HG02938 (cell line): ENCODE measurements around the gene POLR2L.

Experiments
- ATAC-seq: cut with Tn5 transposase; IDR thresholded peaks from one replicate; pipeline ENCODE4 v1.9.1; 2021; ENCODE audit warnings: mild to moderate bottlenecking, moderate library complexity; ENCODE audit not compliant: unreplicated experiment

POLR2L gene

GRCh38 chr11:842370-843002 is at the start of gene POLR2L, which contains the start of gene TSPAN4:
POLR2L (minus strand) TSS chr11:842529; CDS start chr11:842508, 21 bp downstream.
TSPAN4 (plus strand) TSS chr11:842852; CDS start chr11:850305, 7,453 bp downstream.
- peak; percentile 60 for ATAC-seq

DNA sequence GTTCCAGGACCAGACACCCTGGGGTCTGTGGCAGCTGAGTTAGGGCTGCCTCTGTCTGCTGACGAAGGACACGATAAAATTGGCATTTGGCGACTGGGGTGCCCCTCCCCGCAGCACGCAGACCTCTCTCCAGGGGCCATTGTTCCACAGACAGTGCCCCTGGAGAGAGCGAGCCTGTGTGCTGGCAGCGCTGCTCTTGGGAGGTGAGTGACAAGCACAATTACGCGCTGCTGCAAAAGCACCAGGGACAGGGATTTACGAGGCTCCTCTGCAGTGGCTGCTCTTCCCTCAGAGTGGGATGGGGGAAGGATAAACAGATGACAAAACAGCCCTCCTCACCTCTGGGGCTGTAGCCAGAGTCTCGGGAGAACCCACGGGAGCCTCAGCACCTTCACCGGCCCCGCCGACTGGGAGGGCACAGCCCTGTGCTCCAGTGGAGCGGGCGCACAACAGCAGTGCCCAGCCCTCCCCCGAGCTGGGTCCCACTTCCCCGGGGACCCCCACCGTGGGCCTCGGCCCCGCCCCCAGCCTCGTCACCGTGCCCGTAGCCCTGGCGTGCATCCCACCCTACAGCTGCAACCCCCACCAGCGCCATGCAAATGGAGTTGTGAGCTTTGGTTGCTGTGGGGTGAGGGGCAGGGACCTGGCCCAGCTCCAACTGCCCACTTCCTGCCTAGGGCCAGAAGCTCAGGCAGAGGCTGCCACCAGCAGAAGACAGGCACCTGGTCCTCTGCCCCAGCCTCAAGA is 48.6 kb upstream of the POLR2L start:
- no peak for ATAC-seq

GRCh38 chr11:889687-890475 is 47.6 kb upstream of the POLR2L start:
- ATAC-seq, result no peak

DNA sequence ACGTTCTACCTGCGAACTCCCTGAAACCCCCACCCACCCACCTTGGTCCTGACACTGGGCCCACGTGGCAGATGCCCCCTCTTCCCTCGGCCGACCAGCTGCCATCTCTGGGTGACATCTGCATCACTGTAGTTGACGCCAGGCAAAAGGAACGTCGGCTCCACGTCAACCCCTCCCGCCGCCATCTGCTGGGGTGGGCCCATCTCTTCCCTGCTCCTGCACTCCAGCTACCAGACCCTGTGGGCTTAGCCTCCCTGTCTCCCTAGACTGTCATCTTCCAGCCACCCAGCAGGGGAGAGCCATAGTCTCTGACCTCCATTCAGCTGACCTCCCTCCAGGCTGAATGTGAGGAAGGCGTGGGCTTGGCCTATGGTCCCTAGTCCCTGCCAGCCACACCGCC is 46.9 kb upstream of the POLR2L start:
- ATAC-seq, result no peak

GRCh38 chr11:888310-889212 is 46.2 kb upstream of the POLR2L start:
- ATAC-seq, result no peak

DNA sequence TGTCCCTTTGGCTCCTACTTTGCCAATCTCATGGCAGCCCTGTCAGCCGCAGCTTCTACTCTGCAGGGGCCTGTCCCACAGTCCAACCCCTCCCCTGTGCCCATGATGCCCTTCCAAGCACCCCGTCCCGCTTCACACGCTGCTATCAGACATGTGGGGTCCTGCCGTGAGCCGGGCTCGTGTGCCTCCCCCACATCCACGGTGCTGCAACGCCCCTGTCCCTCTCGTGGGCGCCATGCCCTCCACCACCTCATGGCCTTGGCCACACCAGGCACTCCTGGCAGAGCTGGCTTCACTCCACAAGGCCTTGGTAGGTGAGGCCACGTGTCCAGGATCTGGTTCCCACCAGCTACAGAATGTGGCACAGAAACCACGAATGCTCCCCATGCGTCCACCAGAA is 45.3 kb upstream of the POLR2L start:
- ATAC-seq, result no peak

GRCh38 chr11:886568-886967 is 44.2 kb upstream of the POLR2L start:
- no peak for ATAC-seq

DNA sequence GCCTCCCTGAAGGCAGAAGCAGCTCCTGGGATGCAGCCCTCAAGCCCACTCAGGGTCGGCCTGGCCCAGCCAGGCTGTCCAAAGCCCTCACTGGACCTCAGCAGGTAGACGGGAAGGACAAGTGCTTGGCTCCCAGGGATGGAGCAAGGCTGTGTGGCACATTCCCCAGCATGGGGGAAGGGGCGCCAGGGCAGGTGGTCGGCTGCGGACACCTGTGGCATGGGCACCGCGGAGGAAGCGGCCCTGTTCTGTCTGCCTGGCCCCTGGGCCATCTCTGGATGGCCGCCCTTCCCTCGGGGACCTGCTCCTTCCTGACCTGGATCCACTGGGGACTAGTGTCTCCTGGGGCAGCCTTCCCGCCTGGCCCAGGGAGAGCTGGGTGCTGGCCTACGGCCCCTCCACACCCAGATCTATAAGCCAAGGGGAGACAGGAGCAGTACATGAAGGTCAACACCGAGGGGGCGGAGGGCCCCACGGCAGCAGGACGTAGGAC is 42.3 kb upstream of the POLR2L start:
- ATAC-seq, result no peak

DNA sequence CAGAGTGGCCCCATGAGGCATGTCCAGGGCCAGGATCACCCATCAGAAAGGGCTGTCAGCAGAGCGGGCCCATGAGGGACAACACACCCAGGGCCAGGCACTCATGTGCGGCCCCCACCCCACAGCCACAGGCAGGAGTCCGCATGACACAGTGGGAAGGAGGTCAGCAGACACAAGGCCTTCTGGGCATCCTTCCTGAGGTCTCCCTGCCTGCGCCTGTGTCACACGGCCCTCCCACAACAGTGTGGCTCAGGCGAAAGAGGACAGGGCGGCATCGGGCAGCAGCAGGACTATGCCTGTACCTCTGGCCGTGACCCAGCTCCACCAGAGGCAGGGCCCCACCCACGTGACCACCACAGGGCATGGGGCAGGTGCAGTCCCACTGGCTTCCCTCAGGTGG is 41.2 kb upstream of the POLR2L start:
- ATAC-seq, result no peak

- no peak for ATAC-seq
Measured at GRCh38 chr11:882596-882995, 40.3 kb upstream of the POLR2L start.

DNA sequence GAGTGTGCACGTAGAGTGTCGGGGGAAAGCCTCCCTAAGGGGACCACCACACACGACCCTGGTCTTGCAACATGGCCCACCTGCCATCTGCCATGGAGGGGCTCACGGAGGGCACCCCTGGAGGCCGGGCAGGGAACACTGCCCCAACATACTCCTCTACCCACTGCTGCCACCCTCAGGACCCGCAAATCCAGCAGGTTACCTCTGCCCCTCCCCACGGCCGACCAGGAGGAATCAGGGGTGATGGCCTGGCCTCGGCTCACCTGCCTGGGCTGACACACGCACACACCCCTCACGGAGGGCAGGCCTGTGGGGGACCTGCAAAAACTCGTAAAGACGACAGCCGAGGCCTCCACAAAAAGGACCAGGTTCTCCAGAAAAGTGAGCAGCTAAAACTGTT is 38.1 kb upstream of the POLR2L start:
- ATAC-seq, result no peak

DNA sequence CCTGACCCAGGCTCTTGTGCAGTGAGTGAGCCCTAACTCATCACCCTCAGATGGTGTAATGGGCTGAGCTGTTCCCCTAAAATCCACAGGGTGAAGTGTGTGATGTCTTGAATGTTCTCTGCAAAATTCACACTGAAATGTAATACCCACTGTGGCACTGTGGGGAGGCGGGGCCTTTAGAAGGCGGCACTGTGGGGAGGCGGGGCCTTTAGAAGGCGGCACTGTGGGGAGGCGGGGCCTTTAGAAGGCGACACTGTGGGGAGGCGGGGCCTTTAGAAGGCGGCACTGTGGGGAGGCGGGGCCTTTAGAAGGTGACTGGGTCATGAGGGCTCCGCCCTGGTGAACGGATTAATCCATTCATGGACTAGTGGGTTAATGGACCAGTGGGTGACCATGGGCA is 35.2 kb upstream of the POLR2L start:
- ATAC-seq, result no peak

DNA sequence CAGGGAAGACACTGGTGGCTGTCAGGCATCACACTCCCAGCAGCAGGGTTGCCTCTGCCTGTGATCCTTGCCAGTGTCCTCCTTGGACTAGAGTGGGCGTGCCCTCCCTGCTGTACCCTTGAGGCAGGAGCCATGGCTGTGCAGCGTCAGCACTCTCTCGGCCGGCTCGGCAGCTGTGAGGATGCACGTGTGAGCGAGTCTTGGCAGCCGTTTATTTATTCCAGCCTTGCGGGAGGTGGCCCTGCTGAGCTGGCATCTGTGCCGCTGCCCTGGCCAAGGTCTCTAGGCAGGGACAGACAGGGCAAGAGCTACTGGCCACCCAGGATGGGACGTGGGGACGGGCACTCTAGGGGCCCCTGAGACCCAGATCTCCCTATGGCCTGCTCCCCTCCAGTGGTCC is 34.2 kb upstream of the POLR2L start:
- ATAC-seq, result no peak

DNA sequence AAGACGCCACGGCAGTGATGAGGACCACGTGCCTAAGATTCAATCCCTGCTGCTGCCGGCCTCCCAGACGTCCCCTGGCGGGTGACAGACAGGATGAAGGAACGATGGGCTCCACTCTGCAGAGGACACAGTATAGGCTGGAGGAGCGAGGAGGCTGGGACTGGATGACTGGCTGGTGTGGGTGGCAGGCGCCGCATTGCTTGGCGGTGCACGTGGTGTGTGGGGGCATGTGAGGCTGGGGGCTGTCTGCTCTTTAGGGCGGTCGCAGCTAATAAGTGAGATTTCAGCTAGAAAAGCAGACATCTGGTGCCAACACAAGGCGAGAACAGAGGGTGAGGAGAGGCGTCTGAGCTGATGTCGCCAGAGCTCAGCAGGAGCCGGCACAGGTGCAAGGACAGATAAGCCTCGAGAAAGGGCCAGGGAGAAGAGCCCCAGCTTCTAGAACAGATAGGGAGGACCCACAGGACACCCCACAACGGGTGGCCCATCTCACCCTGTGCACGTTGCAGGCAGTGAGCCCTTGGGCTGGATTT is 33.5 kb upstream of the POLR2L start:
- ATAC-seq, result no peak

DNA sequence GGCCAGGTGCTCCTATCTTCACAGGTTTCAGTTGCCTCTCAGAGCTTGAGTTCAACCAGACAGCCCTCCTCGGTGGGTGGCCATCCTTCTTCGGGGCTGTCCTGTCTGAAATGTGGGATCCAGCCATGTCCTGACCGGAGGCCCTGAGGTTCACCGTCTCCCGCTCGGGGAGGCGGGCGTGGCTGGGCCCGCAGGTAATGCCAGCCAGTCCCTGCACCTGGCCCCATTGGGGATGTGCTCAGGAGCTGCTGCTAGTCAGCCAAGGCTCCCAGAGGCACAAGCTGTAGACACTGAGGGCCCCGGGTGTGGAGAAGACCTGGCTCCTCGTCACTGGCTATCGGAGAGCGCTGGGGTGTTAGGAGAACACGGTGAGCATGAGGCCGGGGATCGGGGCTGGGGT is 32.9 kb upstream of the POLR2L start:
- ATAC-seq, result no peak

GRCh38 chr11:873706-874105 is 31.4 kb upstream of the POLR2L start:
- ATAC-seq, result no peak

DNA sequence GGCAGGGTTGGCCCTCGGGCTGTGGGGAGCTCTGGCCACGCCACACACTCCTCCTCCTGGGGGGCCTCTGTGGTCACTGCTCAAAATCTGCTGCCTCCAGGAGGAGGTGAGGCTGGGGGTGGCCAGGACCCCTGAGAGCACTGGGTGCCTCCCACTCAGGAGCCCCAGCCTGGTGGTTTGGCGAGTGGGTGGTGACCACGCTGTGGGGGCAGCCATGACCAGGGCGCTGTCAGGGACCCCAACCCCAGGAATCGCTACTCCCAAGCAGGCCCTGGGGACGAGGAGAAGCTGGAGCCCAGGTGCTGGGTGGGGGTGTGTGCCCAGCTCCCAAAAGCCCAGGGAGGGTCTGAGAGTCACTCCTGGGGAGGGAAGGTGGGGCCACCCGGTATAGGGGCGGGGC is 30.5 kb upstream of the POLR2L start:
- no peak for ATAC-seq

GRCh38 chr11:871472-871871 is 29.1 kb upstream of the POLR2L start:
- ATAC-seq, result no peak

GRCh38 chr11:870418-870817 is 28.1 kb upstream of the POLR2L start:
- ATAC-seq, result no peak

DNA sequence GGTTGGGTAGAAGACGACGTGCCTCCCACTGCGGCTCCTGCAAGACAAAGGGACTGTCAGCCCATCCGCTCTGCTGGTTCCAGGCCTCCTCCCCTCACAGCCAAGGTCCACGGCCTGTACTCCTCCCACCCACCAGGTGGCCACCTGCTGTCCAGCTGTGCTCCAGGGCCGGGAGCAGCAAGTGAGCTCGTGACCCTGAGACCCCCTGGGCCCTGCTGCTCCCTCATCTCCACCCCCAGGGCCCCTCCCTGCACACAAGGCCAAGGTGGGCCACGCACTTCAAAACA is 27.7 kb upstream of the POLR2L start:
- ATAC-seq, result no peak
